Heart left ventricle (tissue), 16 donors: ENCODE results near the gene FXYD7. TPM values are rescaled to one million over a fixed set of nuclear protein-coding genes. Genes with fewer than 3 reads are reported as not detected.

Experiments used
- ATAC-seq, 4 donors: fragments of 200-7000 bp; cut with Tn5 transposase; one replicate each; pipeline ENCODE4 v1.9.1; 2020 to 2022; ENCODE audit warnings: moderate library complexity in 4 of 4, mild to moderate bottlenecking in 3 of 4, moderate number of reproducible peaks in 1 of 4
- DNase-seq, 5 donors: peaks; one replicate each; pipeline ENCODE4 v3.0.0-alpha.2; 2020
- H3K27ac ChIP-seq, 12 donors: fragments of 200-600 bp; sonication (generic) in 4 of 12; one replicate each; pipeline versions ENCODE4 v1.5.0 to v1.8.0; 2016 to 2022; ENCODE audit warnings: mild to moderate bottlenecking in 2 of 12
- H3K27me3 ChIP-seq, 9 donors: fragments of 200-600 bp; sonication (generic) in 2 of 9; one replicate each; pipeline versions ENCODE4 v1.5.1 to v1.8.0; 2016 to 2022; ENCODE audit warnings: mild to moderate bottlenecking in 3 of 9
- H3K36me3 ChIP-seq, 9 donors: fragments of 200-600 bp; sonication (generic) in 2 of 9; one replicate each; pipeline versions ENCODE4 v1.5.0 to v1.8.0; 2018 to 2022; ENCODE audit warnings: mild to moderate bottlenecking in 2 of 9
- H3K4me1 ChIP-seq, 12 donors: fragments of 200-600 bp; sonication (generic) in 4 of 12; one replicate each; pipeline versions ENCODE4 v1.5.0 to v1.8.0; 2016 to 2022; ENCODE audit warnings: mild to moderate bottlenecking in 3 of 12
- H3K4me3 ChIP-seq, 12 donors: fragments of 200-600 bp; sonication (generic) in 4 of 12; one replicate each; pipeline versions ENCODE4 v1.5.0 to v1.8.0; 2017 to 2022; ENCODE audit warnings: mild to moderate bottlenecking in 9 of 12, moderate library complexity in 4 of 12
- H3K9me3 ChIP-seq, 12 donors: fragments of 200-600 bp; sonication (generic) in 4 of 12; one replicate each; pipeline versions ENCODE4 v1.5.0 to v1.8.0; 2016 to 2022; ENCODE audit warnings: mild to moderate bottlenecking in 1 of 12
- CTCF ChIP-seq, 12 donors: fragments of 200-600 bp; sonication (generic) in 4 of 12; IDR thresholded peaks; one replicate each; pipeline versions ENCODE4 v1.5.0 to v1.8.0; 2018 to 2022; ENCODE audit warnings: antibody characterized with exemption in 12 of 12, mild to moderate bottlenecking in 5 of 12
- POLR2A ChIP-seq, 2 donors: fragments of 450-650 bp; IDR thresholded peaks; one replicate each; pipeline ENCODE4 v1.6.1; 2017; ENCODE audit warnings: antibody characterized with exemption in 2 of 2, mild to moderate bottlenecking in 2 of 2, moderate library complexity in 2 of 2
- WGBS, 4 donors: extraction: QIAGEN DNeasy Blood & Tissue Kit in 2 of 4; methylation state at CpG; one replicate each; pipeline versions ENCODE4 v1.1.5 to v1.1.7; 2013 to 2018; 5-methylcytosine and 5-hydroxymethylcytosine counted together
- intact Hi-C, 10 donors: fragments of 100-400 bp; cut with DNase I; formaldehyde crosslinking; loops; one replicate each; pipeline versions ENCODE4 v1.11.1 to v1.14.2; 2022
- polyA plus RNA-seq, 2 donors: library from polyadenylated mRNA; stranded (reverse); fragments of 200-250 nt; gene quantifications; one replicate each; pipeline ENCODE4 v1.2.3, GENCODE V29; 2013
- total RNA-seq, 9 donors: library from RNA; depleted of rRNA in 2 of 9; stranded (reverse); fragments of >200 nt in 2 of 9; fragmentation: NEBNext Ultra II Directional in 3 of 9; extraction: Animal tissue kit (Norgen Biotek cat#: 25700) in 3 of 9; gene quantifications; one replicate each; pipeline versions ENCODE4 v1.1.0 to v1.2.4, GENCODE V29; 2016 to 2023
- donor health status: ischemic (EF 13 %, LVEDD 7.1; RV severe dilation, severe dysfunction).
- donor health status: healthy with polysubstance abuse.
- donor health status: DM: no; HTN: yes; CAD: no.
- donor health status: DM: no; HTN: no; CAD: no.
- donor health status: ischemic (EF 25% LVEDD 6.9; RV normal size, moderate dysfunction).
- donor health status: ischemic (EF 25% LVEDD 5.7; RV mildly dilated, moderate dysfunction).
- donor health status: healthy.
- donor health status: DM: yes; HTN: yes; CAD: no.
- donor health status: ischemic (EF 35%, LVEDD 5.7; RV mildly dilated, moderate dysfunction).
- donor health status: nonischemic (EF 11% LVEDD 7.7; RV severe dilation, severe dysfunction).
- donor health status: DM: yes; HTN: yes; CAD: no.
- donor health status: PGD.
- donor health status: ischemic (EF 29% LVEDD 5.4; RV normal size, mild dysfunction).
- donor health status: nonischemic (EF 23%, LVEDD 6.1; RV moderate dilation, normal function).

FXYD7 gene
- total and polyA plus RNA-seq, 11 donors = 0.21 to 0.52 (median 0.28) TPM; not detected in 8

- Histone ChIP-seq H3K27me3 (peaks cover 0 to 2% (median 0%) of the 10 kb centered on the region in 9 donors), H3K27ac (peak overlapping the region in 1 of 12 donors; percentile 7), H3K4me3 (no peak overlapping the region), H3K36me3 (no peaks in the 10 kb centered on the region), H3K4me1 (no peaks in the 10 kb centered on the region), H3K9me3 (peaks cover 0 to 3% (median 0%) of the 10 kb centered on the region in 12 donors)
- intact Hi-C loops = no loop called here
- 23 to 35% (median 33%) methylated on average over 2 to 5 of the region's 5 CpGs for WGBS, 4 donors
- ATAC-seq (peak in 3 of 4 donors; percentile 33 to 70 (median 51)), DNase-seq (no peak)
- TF ChIP-seq CTCF (IDR thresholded peaks at IDR 0.05) (no peak), POLR2A (IDR thresholded peaks at IDR 0.05) (no peak)
Observed at GRCh38 chr19:35107545-35107944, 35.5 kb upstream of the FXYD7 start.

- no peak for ATAC-seq
- WGBS, 4 donors = 80 to 84% (median 82%) methylated on average over 11 of the region's 11 CpGs
- Histone ChIP-seq H3K36me3 (no peaks in the 10 kb centered on the region), H3K27me3 (peaks cover 0 to 2% (median 0%) of the 10 kb centered on the region in 9 donors), H3K4me3 (no peak overlapping the region), H3K4me1 (no peaks in the 10 kb centered on the region), H3K27ac (no peak overlapping the region), H3K9me3 (peaks cover 0 to 3% (median 0%) of the 10 kb centered on the region in 12 donors)
- TF ChIP-seq CTCF (IDR thresholded peaks at IDR 0.05) (no peak), POLR2A (IDR thresholded peaks at IDR 0.05) (no peak)
- DNase-seq = no peak
- intact Hi-C loops = no loop called here
Observed at GRCh38 chr19:35108730-35109129, 34.3 kb upstream of the FXYD7 start.

GRCh38 chr19:35109395-35110112, 33.5 kb upstream of the FXYD7 start:
- Histone ChIP-seq H3K36me3 (no peaks in the 10 kb centered on the region), H3K27me3 (peaks cover 0 to 2% (median 0%) of the 10 kb centered on the region in 9 donors), H3K4me1 (peaks cover 0 to 5% (median 2%) of the 10 kb centered on the region in 12 donors), H3K27ac (peak overlapping the region in 1 of 12 donors; percentile 17), H3K9me3 (peaks cover 0 to 3% (median 0%) of the 10 kb centered on the region in 12 donors), H3K4me3 (no peak overlapping the region)
- no peak for ATAC-seq
- intact Hi-C loops = no loop called here
- WGBS, 4 donors = 80 to 86% (median 82%) methylated on average over 20 to 22 of the region's 22 CpGs
- TF ChIP-seq CTCF (IDR thresholded peaks at IDR 0.05) = no peak
- TF ChIP-seq POLR2A (IDR thresholded peaks at IDR 0.05) = no peak
- DNase-seq = no peak

- TF ChIP-seq CTCF (IDR thresholded peaks at IDR 0.05) (no peak), POLR2A (IDR thresholded peaks at IDR 0.05) (no peak)
- Histone ChIP-seq H3K27ac (no peak overlapping the region), H3K36me3 (no peaks in the 10 kb centered on the region), H3K4me1 (peaks cover 0 to 13% (median 7%) of the 10 kb centered on the region in 12 donors), H3K4me3 (no peak overlapping the region), H3K9me3 (peaks cover 0 to 3% (median 0%) of the 10 kb centered on the region in 12 donors), H3K27me3 (peaks cover 0 to 2% (median 0%) of the 10 kb centered on the region in 9 donors)
- 52 to 68% (median 64%) methylated on average over 9 of the region's 9 CpGs for WGBS, 4 donors
- intact Hi-C loops = no loop called here
- DNase-seq = no peak
- no peak for ATAC-seq
Observed at GRCh38 chr19:35110974-35111373, 32.1 kb upstream of the FXYD7 start.
